ENCODE measurements around the gene FECH.

DNA sequence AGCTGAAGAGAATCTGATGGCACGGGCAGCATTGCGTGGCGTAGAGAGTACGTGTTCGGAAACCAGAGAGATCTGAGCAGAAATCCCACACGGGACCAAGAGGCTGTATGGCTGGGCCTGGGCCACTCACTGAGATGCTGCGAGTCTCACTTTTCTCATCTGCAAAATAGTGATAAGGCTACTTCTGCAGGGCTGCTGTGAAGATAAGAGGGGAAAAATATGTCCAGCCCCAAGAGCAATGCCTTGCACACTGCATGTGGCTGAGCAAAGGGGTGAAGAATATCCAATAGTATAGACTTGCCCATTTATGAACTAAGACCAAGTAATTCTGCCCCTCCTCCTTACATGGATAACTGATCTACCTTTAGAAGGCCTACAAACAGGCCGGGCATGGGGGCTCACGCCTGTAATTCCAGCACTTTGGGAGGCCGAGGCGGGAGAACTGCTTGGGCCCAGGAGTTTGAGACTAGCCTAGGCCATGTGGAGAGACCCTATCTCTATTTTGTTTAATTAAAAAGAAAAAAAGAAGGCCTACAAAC lies 3.1 kb downstream of the FECH start:
- TF ChIP-seq, protein P1, sequence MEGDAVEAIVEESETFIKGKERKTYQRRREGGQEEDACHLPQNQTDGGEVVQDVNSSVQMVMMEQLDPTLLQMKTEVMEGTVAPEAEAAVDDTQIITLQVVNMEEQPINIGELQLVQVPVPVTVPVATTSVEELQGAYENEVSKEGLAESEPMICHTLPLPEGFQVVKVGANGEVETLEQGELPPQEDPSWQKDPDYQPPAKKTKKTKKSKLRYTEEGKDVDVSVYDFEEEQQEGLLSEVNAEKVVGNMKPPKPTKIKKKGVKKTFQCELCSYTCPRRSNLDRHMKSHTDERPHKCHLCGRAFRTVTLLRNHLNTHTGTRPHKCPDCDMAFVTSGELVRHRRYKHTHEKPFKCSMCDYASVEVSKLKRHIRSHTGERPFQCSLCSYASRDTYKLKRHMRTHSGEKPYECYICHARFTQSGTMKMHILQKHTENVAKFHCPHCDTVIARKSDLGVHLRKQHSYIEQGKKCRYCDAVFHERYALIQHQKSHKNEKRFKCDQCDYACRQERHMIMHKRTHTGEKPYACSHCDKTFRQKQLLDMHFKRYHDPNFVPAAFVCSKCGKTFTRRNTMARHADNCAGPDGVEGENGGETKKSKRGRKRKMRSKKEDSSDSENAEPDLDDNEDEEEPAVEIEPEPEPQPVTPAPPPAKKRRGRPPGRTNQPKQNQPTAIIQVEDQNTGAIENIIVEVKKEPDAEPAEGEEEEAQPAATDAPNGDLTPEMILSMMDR (IDR thresholded peaks at IDR 0.05): no peak
- TF ChIP-seq POLR2A (IDR thresholded peaks at IDR 0.05): no peak
